Measurements from ENCODE around the gene PCARE. TPM values are rescaled to one million over a fixed set of nuclear protein-coding genes. Genes with fewer than 3 reads are reported as not detected.

Gene PCARE
- total RNA-seq, 4 donors from 2014 or later: not detected

DNA sequence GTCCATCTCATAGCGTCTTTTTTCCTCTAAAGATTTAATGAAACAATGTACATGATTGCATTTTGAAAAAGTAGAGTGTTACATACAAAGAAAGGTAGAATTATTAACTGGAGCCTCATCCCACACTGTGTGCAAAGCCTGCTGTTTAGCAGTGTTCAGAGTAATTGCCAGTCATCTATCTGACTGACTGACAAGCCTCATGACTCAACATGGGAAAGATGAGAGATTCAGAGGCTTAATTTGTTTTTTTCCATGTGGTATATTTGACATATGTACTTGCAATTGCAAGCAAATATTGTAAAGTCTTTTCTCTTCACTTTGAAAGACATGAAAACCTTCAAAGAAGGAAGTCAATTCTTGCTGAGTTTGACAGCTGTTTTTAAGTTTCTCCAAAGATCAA lies 14.7 kb downstream of the PCARE start:
- H3K27me3 ChIP-seq: no peaks in the 10 kb centered on the region
- H3K36me3 ChIP-seq: no peaks in the 10 kb centered on the region
- H3K4me1 ChIP-seq: no peaks in the 10 kb centered on the region
- no peak for DNase-seq
- H3K27ac ChIP-seq: no peak overlapping the region
- no peaks in the 10 kb centered on the region for H3K9me3 ChIP-seq
- H3K4me3 ChIP-seq: no peak overlapping the region
- TF ChIP-seq, protein P1, sequence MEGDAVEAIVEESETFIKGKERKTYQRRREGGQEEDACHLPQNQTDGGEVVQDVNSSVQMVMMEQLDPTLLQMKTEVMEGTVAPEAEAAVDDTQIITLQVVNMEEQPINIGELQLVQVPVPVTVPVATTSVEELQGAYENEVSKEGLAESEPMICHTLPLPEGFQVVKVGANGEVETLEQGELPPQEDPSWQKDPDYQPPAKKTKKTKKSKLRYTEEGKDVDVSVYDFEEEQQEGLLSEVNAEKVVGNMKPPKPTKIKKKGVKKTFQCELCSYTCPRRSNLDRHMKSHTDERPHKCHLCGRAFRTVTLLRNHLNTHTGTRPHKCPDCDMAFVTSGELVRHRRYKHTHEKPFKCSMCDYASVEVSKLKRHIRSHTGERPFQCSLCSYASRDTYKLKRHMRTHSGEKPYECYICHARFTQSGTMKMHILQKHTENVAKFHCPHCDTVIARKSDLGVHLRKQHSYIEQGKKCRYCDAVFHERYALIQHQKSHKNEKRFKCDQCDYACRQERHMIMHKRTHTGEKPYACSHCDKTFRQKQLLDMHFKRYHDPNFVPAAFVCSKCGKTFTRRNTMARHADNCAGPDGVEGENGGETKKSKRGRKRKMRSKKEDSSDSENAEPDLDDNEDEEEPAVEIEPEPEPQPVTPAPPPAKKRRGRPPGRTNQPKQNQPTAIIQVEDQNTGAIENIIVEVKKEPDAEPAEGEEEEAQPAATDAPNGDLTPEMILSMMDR (IDR thresholded peaks at IDR 0.05): no peak
- TF ChIP-seq POLR2A (IDR thresholded peaks at IDR 0.05): no peak

- no peak for DNase-seq
- Histone ChIP-seq H3K9me3 (no peaks in the 10 kb centered on the region), H3K4me3 (no peak overlapping the region), H3K4me1 (no peaks in the 10 kb centered on the region), H3K27me3 (no peaks in the 10 kb centered on the region), H3K36me3 (no peaks in the 10 kb centered on the region), H3K27ac (no peak overlapping the region)
- TF ChIP-seq, protein P1 (IDR thresholded peaks at IDR 0.05): no peak
- no peak for TF ChIP-seq POLR2A (IDR thresholded peaks at IDR 0.05)
Measured at GRCh38 chr2:29057006-29057405, 17.3 kb downstream of the PCARE start.

DNA sequence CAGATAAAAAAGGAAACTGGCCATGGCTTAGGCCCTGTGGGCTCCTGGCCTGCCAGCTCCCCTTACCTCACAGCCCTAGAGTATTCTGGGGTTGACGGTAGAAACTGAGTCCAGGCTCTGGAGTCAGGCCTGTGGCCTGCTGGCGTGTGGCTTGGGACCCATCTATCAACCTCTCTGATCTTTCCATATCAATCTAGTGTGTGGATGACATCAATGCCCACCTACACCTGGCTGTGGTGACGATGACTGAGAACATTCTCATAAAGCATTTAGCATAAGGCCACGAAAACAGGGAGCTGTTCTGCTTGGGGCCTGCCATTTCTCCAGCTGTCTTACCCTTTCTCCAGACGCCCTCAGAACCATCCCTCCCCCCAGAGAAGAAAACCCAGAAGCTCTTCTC lies 17.9 kb downstream of the PCARE start:
- Histone ChIP-seq H3K4me3 (no peak overlapping the region), H3K36me3 (no peaks in the 10 kb centered on the region), H3K27ac (no peak overlapping the region), H3K4me1 (no peaks in the 10 kb centered on the region), H3K27me3 (no peaks in the 10 kb centered on the region), H3K9me3 (no peaks in the 10 kb centered on the region)
- TF ChIP-seq POLR2A (IDR thresholded peaks at IDR 0.05): no peak
- TF ChIP-seq, protein P1 (IDR thresholded peaks at IDR 0.05): no peak
- no peak for DNase-seq

DNA sequence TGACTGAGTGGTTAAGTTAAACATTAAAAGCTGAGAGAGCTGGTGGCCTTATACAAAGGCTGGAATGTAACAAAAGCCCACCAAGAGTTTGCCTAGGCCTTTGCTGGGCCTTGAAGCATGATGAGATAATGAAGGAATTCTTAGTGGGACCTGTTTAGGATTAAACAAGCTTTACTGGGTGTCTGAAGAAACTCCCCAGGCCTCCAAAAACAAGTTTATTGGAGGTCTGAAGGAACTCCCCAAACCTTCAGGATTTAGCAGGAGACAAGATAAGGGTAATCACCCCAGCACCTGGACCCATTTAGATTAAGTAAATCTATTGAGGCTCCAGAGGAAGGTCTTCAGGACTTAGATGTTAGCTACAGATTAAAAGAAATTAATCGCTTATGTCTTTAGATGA lies 18.7 kb downstream of the PCARE start:
- TF ChIP-seq POLR2A (IDR thresholded peaks at IDR 0.05): no peak
- TF ChIP-seq, protein P1 (IDR thresholded peaks at IDR 0.05): no peak
- DNase-seq: no peak

DNA sequence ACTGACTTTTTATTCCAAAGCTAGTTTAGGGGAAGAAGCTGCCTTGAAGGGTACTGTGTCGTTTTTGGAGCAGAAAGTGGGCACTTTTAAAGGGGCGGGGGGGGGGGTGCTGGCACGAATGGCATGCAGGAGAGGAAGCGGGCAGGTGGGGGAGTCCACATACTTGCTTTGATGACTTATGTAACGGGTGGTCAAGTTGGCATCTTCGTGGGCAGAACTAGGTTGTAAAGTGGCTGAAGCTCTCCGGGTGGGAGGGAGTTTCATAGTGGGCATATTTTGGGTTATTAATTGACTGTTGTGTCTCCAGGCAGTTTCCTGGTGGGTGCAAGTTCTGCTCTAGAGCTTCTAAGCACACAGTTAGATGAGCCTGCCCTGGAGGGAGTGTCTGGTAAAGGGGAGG lies 19.9 kb downstream of the PCARE start:
- H3K27me3 ChIP-seq: no peaks in the 10 kb centered on the region
- DNase-seq: no peak
- H3K27ac ChIP-seq: no peak overlapping the region
- H3K36me3 ChIP-seq: no peaks in the 10 kb centered on the region
- TF ChIP-seq POLR2A (IDR thresholded peaks at IDR 0.05): no peak
- TF ChIP-seq, protein P1 (IDR thresholded peaks at IDR 0.05): no peak
- H3K4me3 ChIP-seq: no peak overlapping the region
- no peaks in the 10 kb centered on the region for H3K4me1 ChIP-seq
- no peaks in the 10 kb centered on the region for H3K9me3 ChIP-seq

More for the DNA sequence above, 18.7 kb downstream of the PCARE start:
- Histone ChIP-seq H3K27me3 (no peaks in the 10 kb centered on the region), H3K9me3 (no peaks in the 10 kb centered on the region), H3K4me1 (no peaks in the 10 kb centered on the region), H3K36me3 (no peaks in the 10 kb centered on the region), H3K4me3 (no peak overlapping the region), H3K27ac (no peak overlapping the region)
